ENCODE data around the gene SFMBT2. TPM values are rescaled to one million over a fixed set of nuclear protein-coding genes. Genes with fewer than 3 reads are reported as not detected.
A peak's percentile ranks its signal among the peaks of the same experiment; 100 is the strongest.

The SFMBT2 gene
- total RNA-seq, 4 donors from 2014 or later, result 7.6 to 15.4 (median 10.8) TPM

DNA sequence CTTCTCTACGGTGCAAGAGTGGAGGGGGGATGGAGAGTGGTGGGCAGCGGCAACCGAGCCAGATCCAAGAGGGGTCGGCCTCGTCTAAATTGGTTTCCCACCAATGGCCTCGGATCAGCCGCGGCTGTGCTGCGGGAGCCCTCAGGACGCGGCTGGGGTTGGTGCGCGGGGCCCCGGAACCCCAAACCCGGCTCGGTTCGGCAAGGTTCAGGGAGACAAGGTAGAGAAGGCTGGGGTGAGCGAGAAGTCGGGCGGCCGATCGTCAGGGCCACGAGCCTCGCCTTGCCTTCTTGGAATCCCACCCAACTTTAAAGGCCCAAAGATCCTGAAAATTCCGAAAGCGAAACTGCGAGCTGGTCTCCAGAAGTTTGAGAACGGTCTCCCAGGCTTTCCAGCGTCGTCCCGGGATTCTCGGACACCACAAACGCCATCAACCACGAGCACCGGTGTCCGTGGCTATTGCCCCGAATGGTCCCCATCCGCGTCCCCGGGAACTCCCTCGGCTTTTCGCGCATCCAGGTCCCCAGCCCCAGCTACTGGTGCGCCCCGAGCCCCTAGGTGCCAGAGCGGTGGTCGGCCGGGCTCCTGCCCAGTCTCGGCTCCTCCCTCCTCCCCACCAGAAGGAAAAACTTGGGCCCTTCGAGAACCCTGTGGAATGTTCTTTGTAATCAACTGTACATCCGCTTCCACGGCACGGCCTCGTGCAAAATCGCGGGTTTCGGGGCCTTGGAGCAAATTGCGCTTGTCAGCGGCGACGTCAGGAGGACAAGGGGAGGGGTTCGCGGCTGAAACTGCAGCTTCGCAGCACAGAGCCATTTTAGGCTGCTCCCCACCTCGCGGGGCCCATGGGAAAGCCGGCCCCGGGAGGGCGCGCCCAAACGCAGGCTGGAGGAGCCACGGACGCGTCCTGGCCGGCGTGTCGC, 3.2 kb downstream of the SFMBT2 start:
- Histone ChIP-seq H3K27ac (replicated peaks in 1 of 4) (peak overlapping the region; percentile 81 to 88 (median 84)), H3K4me3 (peak overlapping the region; percentile 61 to 89 (median 82)), H3K27me3 (peaks cover 0 to 16% (median 11%) of the 10 kb centered on the region in 4 donors), H3K4me1 (peaks cover 50 to 81% (median 63%) of the 10 kb centered on the region in 4 donors), H3K9me3 (no peaks in the 10 kb centered on the region), H3K36me3 (no peaks in the 10 kb centered on the region)
- whole genome bisulfite sequencing, result 59% methylated on average over 26 of the region's 77 CpGs
- intact Hi-C loops (cut with DNase I), result loop anchor here (2.0 kb wide), 1 partner anchor 147 kb away; no protein-coding TSS in a partner anchor
- TF ChIP-seq, protein P1, sequence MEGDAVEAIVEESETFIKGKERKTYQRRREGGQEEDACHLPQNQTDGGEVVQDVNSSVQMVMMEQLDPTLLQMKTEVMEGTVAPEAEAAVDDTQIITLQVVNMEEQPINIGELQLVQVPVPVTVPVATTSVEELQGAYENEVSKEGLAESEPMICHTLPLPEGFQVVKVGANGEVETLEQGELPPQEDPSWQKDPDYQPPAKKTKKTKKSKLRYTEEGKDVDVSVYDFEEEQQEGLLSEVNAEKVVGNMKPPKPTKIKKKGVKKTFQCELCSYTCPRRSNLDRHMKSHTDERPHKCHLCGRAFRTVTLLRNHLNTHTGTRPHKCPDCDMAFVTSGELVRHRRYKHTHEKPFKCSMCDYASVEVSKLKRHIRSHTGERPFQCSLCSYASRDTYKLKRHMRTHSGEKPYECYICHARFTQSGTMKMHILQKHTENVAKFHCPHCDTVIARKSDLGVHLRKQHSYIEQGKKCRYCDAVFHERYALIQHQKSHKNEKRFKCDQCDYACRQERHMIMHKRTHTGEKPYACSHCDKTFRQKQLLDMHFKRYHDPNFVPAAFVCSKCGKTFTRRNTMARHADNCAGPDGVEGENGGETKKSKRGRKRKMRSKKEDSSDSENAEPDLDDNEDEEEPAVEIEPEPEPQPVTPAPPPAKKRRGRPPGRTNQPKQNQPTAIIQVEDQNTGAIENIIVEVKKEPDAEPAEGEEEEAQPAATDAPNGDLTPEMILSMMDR (IDR thresholded peaks at IDR 0.05), result no peak
- TF ChIP-seq EP300 (IDR thresholded peaks at IDR 0.05) (no peak), POLR2AphosphoS5 (IDR thresholded peaks at IDR 0.05) (peak in 1 of 2 donors; percentile 54), POLR2A (IDR thresholded peaks at IDR 0.05; ENCODE audit: low read depth) (no peak)
- no peak for DNase-seq (ENCODE audit: extremely low spot score)

DNA sequence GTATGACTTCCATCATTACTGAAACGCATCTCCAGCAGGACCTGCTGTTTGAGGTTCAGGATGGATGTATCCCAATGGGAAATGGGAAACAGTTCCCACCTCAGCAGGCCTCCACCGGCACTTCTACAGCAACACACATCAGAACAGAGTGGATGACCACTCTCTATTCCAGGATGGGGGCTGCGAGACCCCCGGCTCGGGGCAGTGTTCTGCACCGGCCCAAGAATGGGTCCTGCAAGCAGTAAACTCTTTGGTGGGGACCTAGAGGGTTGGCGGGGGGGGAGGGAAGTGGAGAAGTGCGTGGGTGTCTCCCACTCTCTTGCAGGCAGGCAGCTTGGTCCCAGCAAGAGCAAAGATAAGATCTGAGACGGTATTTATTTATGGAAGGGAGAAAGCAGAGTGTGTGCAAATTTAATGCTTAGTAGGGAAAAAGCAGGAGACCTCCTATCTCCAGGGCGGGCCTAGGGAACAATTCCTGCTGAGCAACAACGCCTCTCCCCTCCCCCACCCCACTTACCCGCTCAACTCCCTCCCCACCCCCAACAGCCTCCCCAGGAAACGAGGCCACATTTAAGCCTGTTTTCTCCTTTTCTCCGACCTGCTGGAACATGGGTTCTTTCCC, 4.0 kb downstream of the SFMBT2 start:
- intact Hi-C loops (cut with DNase I), result no loop called here
- peaks cover 42 to 81% (median 63%) of the 10 kb centered on the region in 4 donors for H3K4me1 ChIP-seq
- H3K9me3 ChIP-seq, result no peaks in the 10 kb centered on the region
- H3K36me3 ChIP-seq, result no peaks in the 10 kb centered on the region
- H3K4me3 ChIP-seq, result peak overlapping the region; percentile 61 to 89 (median 82)
- 65% methylated on average over 14 of the region's 14 CpGs for WGBS
- peak overlapping the region; percentile 81 to 88 (median 84) for H3K27ac ChIP-seq (replicated peaks in 1 of 4)
- no peak for DNase-seq (ENCODE audit: extremely low spot score)
- H3K27me3 ChIP-seq, result peaks cover 0 to 8% (median 3%) of the 10 kb centered on the region in 4 donors
- no peak for TF ChIP-seq EP300 (IDR thresholded peaks at IDR 0.05)

DNA sequence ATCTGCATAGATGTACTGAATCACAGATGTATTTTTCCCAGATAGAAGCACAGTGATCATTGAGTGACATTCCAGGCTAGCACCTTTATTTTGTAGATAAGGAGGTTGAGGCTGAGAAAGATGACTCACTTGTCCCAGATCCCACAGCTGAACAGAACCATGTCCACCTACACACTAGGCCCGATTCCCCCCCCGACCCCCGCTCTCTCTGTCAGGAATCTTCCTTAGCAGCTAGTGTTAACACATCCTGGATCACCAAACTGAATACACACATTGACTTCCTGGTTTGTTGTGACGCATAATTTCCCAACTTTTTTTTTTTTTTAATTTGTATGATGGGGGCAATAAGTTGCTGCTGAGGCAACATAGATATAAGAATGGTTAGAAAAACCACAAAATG, 5.2 kb downstream of the SFMBT2 start:
- Histone ChIP-seq H3K4me1 (peaks cover 39 to 83% (median 63%) of the 10 kb centered on the region in 4 donors), H3K9me3 (no peaks in the 10 kb centered on the region), H3K36me3 (no peaks in the 10 kb centered on the region), H3K27me3 (no peaks in the 10 kb centered on the region), H3K4me3 (no peak overlapping the region), H3K27ac (replicated peaks in 1 of 4) (peak overlapping the region in 2 of 4 donors; percentile 8 to 9)
- intact Hi-C loops (cut with DNase I), result no loop called here
- DNase-seq (ENCODE audit: extremely low spot score), result no peak
- TF ChIP-seq POLR2AphosphoS5 (IDR thresholded peaks at IDR 0.05), result no peak
- no peak for TF ChIP-seq POLR2A (IDR thresholded peaks at IDR 0.05; ENCODE audit: low read depth)
- TF ChIP-seq, protein P1 (IDR thresholded peaks at IDR 0.05), result no peak
- no peak for TF ChIP-seq EP300 (IDR thresholded peaks at IDR 0.05)
- WGBS, result 55% methylated on average over 3 of the region's 4 CpGs

DNA sequence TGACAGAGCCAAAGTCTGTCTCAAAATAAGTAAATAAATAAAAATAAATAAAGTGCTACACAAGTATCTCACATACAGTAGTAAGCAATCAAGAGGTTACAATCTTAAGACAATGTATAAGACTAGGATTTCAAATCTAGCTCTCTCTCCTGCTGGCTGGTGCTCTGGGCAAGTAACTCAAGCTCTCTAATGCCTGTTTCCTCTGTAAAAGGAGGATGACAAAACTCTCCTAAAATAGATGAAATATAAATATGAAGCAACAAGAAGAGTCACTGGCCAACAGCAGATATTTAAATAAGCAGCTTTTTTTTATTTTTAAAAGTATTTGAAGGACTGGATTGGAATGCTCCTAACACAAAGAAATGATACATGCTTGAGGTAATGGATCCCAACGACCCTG, 7.2 kb downstream of the SFMBT2 start:
- Histone ChIP-seq H3K4me3 (no peak overlapping the region), H3K9me3 (no peaks in the 10 kb centered on the region), H3K27ac (replicated peaks in 1 of 4) (no peak overlapping the region), H3K36me3 (no peaks in the 10 kb centered on the region), H3K4me1 (peaks cover 53 to 86% (median 65%) of the 10 kb centered on the region in 4 donors), H3K27me3 (no peaks in the 10 kb centered on the region)
- DNase-seq (ENCODE audit: extremely low spot score), result no peak
- intact Hi-C loops (cut with DNase I), result no loop called here
- 68% methylated on average over 1 of the region's 1 CpG for WGBS
- TF ChIP-seq POLR2AphosphoS5 (IDR thresholded peaks at IDR 0.05) (no peak), POLR2A (IDR thresholded peaks at IDR 0.05; ENCODE audit: low read depth) (no peak), EP300 (IDR thresholded peaks at IDR 0.05) (no peak)
- TF ChIP-seq, protein P1 (IDR thresholded peaks at IDR 0.05), result no peak

DNA sequence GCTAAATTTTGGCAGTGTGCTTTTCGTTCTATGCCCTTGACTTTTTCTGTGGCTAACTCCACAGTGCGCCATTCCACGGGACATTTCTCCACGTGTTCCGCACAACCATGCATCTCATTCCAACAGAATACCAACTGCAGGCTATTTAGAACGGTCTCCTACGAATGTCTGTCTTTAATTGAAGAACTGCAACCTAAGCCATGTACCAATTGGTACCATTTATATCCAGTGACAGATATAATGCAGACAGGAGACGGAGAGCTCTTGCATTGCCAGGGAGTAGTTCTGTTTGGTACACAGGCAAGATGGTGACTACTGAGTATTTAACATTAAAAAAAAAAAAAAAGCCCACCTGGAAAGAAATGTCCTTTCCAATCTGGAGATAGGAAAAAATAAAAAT, 9.1 kb downstream of the SFMBT2 start:
- WGBS, result 85% methylated on average over 8 of the region's 8 CpGs
- TF ChIP-seq EP300 (IDR thresholded peaks at IDR 0.05) (no peak), POLR2A (IDR thresholded peaks at IDR 0.05; ENCODE audit: low read depth) (no peak), POLR2AphosphoS5 (IDR thresholded peaks at IDR 0.05) (no peak)
- TF ChIP-seq, protein P1 (IDR thresholded peaks at IDR 0.05), result no peak
- intact Hi-C loops (cut with DNase I), result no loop called here
- no peak overlapping the region for H3K4me3 ChIP-seq
- H3K27me3 ChIP-seq, result no peaks in the 10 kb centered on the region
- no peaks in the 10 kb centered on the region for H3K9me3 ChIP-seq
- no peak for DNase-seq (ENCODE audit: extremely low spot score)
- no peaks in the 10 kb centered on the region for H3K36me3 ChIP-seq
- peaks cover 44 to 81% (median 59%) of the 10 kb centered on the region in 4 donors for H3K4me1 ChIP-seq
- no peak overlapping the region for H3K27ac ChIP-seq (replicated peaks in 1 of 4)

Measured in esophagus muscularis mucosa (tissue), 4 donors.